Fibroblast of lung (primary cell): ENCODE data around the gene MGLL. TPM values are rescaled to one million over a fixed set of nuclear protein-coding genes. Genes with fewer than 3 reads are reported as not detected.

Experiments used
- DNase-seq, 2 donors: peaks; one replicate each; pipeline versions ENCODE4 v3.0.0 to v3.0.0-alpha.2; 2010; ENCODE audit warnings: low read depth in 2 of 2
- H2AFZ ChIP-seq: 2 replicates; pipeline ENCODE4 v1.5.1; 2012; ENCODE audit warnings: low read length, control low read depth, inconsistent platforms
- H3K27ac ChIP-seq: 2 replicates; pipeline ENCODE4 v1.5.1; 2011; ENCODE audit warnings: low read length, control low read depth; ENCODE audit not compliant: insufficient read depth
- H3K27me3 ChIP-seq: 2 replicates; pipeline ENCODE4 v1.5.1; 2011; ENCODE audit warnings: mild to moderate bottlenecking, low read length; ENCODE audit not compliant: control insufficient read depth, insufficient read depth
- H3K36me3 ChIP-seq: 2 replicates; pipeline ENCODE4 v1.5.1; 2011; ENCODE audit warnings: low read length; ENCODE audit not compliant: control insufficient read depth, insufficient read depth
- H3K4me1 ChIP-seq: 2 replicates; pipeline ENCODE4 v1.5.1; 2011; ENCODE audit warnings: low read length; ENCODE audit not compliant: control insufficient read depth, insufficient read depth; ENCODE audit errors: extremely low read depth
- H3K4me2 ChIP-seq: 2 replicates; pipeline ENCODE4 v1.5.1; 2011; ENCODE audit warnings: low read length, control low read depth; ENCODE audit not compliant: insufficient read depth; ENCODE audit errors: extremely low read depth
- H3K4me3 ChIP-seq, 4 experiments: fragments of 200-600 bp in 1 of 4; sonication (generic) in 1 of 4; replicated peaks in 1 of 4; 2 replicates each; pipeline ENCODE4 v1.5.1; 2011 to 2016; ENCODE audit warnings: low read length in 4 of 4, low read depth in 3 of 4, mild to moderate bottlenecking in 3 of 4, control low read depth in 2 of 4, inconsistent platforms in 1 of 4, mixed read lengths in 1 of 4; ENCODE audit not compliant: insufficient read depth in 1 of 4; ENCODE audit errors: control extremely low read depth in 1 of 4
- H3K79me2 ChIP-seq: 2 replicates; pipeline ENCODE4 v1.5.1; 2012; ENCODE audit warnings: mild to moderate bottlenecking, low read length, inconsistent platforms; ENCODE audit not compliant: control insufficient read depth, insufficient read depth
- H3K9ac ChIP-seq: 2 replicates; pipeline ENCODE4 v1.5.1; 2011; ENCODE audit warnings: mild to moderate bottlenecking, low read length, control low read depth; ENCODE audit not compliant: insufficient read depth
- H3K9me3 ChIP-seq: 2 replicates; pipeline ENCODE4 v1.5.1; 2012; ENCODE audit warnings: low read depth, low read length; ENCODE audit not compliant: control insufficient read depth, insufficient read depth
- H4K20me1 ChIP-seq: 2 replicates; pipeline ENCODE4 v1.5.1; 2011; ENCODE audit warnings: low read length; ENCODE audit not compliant: control insufficient read depth, insufficient read depth; ENCODE audit errors: extremely low read depth
- EZH2 ChIP-seq: IDR thresholded peaks from 2 replicates; pipeline ENCODE4 v1.5.1; 2012; ENCODE audit warnings: low read length, control low read depth, mild to moderate bottlenecking; ENCODE audit errors: missing control alignments
- polyA plus RNA-seq, 2 donors: library from polyadenylated mRNA; depleted of rRNA in 1 of 2; stranded (reverse) in 1 of 2; unstranded in 1 of 2; fragments of >200 nt; gene quantifications; 2 replicates each; pipeline ENCODE4 v1.2.1, GENCODE V29; 2011 to 2012; ENCODE audit warnings: missing spikeins in 1 of 2
- total RNA-seq: library from RNA; depleted of rRNA; stranded (reverse); fragments of >200 nt; gene quantifications from 2 replicates; pipeline ENCODE4 v1.2.1, GENCODE V29; 2014
- TF ChIP-seq, protein P1 (sequence below), 2 donors: IDR thresholded peaks in 1 of 2; conservative IDR thresholded peaks in 1 of 2; 1 replicate in 1 of 2; 2 replicates in 1 of 2; pipeline ENCODE4 v1.5.1; 2011 to 2012; ENCODE audit warnings: low read length in 2 of 2, control low read depth in 1 of 2, inconsistent platforms in 1 of 2, low read depth in 1 of 2, mild to moderate bottlenecking in 1 of 2

Gene MGLL
- total and polyA plus RNA-seq, 2 donors (not counting 1 experiment from before 2014, with no cell fraction given): 60.1 to 122 TPM

- peak; percentile 6 to 70 for DNase-seq
- no peak overlapping the region for H2AFZ ChIP-seq
- TF ChIP-seq EZH2: no peak
- TF ChIP-seq, protein P1, sequence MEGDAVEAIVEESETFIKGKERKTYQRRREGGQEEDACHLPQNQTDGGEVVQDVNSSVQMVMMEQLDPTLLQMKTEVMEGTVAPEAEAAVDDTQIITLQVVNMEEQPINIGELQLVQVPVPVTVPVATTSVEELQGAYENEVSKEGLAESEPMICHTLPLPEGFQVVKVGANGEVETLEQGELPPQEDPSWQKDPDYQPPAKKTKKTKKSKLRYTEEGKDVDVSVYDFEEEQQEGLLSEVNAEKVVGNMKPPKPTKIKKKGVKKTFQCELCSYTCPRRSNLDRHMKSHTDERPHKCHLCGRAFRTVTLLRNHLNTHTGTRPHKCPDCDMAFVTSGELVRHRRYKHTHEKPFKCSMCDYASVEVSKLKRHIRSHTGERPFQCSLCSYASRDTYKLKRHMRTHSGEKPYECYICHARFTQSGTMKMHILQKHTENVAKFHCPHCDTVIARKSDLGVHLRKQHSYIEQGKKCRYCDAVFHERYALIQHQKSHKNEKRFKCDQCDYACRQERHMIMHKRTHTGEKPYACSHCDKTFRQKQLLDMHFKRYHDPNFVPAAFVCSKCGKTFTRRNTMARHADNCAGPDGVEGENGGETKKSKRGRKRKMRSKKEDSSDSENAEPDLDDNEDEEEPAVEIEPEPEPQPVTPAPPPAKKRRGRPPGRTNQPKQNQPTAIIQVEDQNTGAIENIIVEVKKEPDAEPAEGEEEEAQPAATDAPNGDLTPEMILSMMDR (conservative IDR thresholded peaks at IDR 0.05 in 1 of 2, IDR thresholded peaks at IDR 0.05 in 1 of 2; ENCODE audit: low read depth in 1 of 2, low read length in 2 of 2): peak; percentile 53 to 62
- no peaks in the 10 kb centered on the region for H4K20me1 ChIP-seq
- no peaks in the 10 kb centered on the region for H3K36me3 ChIP-seq
- no peaks in the 10 kb centered on the region for H3K4me1 ChIP-seq
- H3K9me3 ChIP-seq: no peaks in the 10 kb centered on the region
- no peak overlapping the region for H3K4me3 ChIP-seq
- no peak overlapping the region for H3K4me2 ChIP-seq
- no peak overlapping the region for H3K27ac ChIP-seq
- no peaks in the 10 kb centered on the region for H3K79me2 ChIP-seq
- no peak overlapping the region for H3K9ac ChIP-seq
- no peaks in the 10 kb centered on the region for H3K27me3 ChIP-seq
Observed at GRCh38 chr3:127831723-127832172, 9.4 kb upstream of the MGLL start.

GRCh38 chr3:127829537-127829936, 7.2 kb upstream of the MGLL start:
- H3K27me3 ChIP-seq: no peaks in the 10 kb centered on the region
- H2AFZ ChIP-seq: no peak overlapping the region
- no peaks in the 10 kb centered on the region for H3K9me3 ChIP-seq
- DNase-seq: no peak
- H3K4me2 ChIP-seq: no peak overlapping the region
- H3K4me1 ChIP-seq: no peaks in the 10 kb centered on the region
- no peaks in the 10 kb centered on the region for H3K36me3 ChIP-seq
- no peaks in the 10 kb centered on the region for H3K79me2 ChIP-seq
- H3K27ac ChIP-seq: no peak overlapping the region
- TF ChIP-seq, protein P1 (conservative IDR thresholded peaks at IDR 0.05 in 1 of 2, IDR thresholded peaks at IDR 0.05 in 1 of 2; ENCODE audit: low read depth in 1 of 2, low read length in 2 of 2): no peak
- TF ChIP-seq EZH2: no peak
- H4K20me1 ChIP-seq: no peaks in the 10 kb centered on the region
- H3K9ac ChIP-seq: no peak overlapping the region
- H3K4me3 ChIP-seq: no peak overlapping the region

DNA sequence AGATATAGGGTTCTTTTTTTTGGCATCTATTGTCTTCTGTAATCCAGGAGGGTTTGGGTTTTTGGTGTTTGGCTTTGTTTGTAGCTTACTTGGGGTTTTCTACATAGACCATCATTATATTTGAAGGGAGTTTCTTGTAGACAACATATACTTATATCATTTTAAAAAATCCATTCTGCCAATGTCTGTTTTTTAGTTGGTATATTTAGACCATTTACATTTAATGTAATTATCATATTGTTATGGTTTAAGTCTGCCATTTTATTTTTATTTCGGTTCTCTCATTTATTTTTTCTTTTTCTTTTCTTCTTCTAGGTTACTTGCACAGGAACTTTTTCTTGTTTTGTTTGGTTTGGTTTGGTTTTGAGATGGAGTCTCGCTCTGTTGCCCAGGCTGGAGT, 5.5 kb upstream of the MGLL start:
- Histone ChIP-seq H3K27me3 (no peaks in the 10 kb centered on the region), H2AFZ (no peak overlapping the region), H3K9ac (no peak overlapping the region), H3K27ac (no peak overlapping the region), H3K79me2 (no peaks in the 10 kb centered on the region), H4K20me1 (no peaks in the 10 kb centered on the region), H3K4me3 (no peak overlapping the region), H3K9me3 (no peaks in the 10 kb centered on the region), H3K36me3 (no peaks in the 10 kb centered on the region), H3K4me2 (no peak overlapping the region), H3K4me1 (peaks cover 3% of the 10 kb centered on the region)
- no peak for DNase-seq
- TF ChIP-seq, protein P1 (conservative IDR thresholded peaks at IDR 0.05 in 1 of 2, IDR thresholded peaks at IDR 0.05 in 1 of 2; ENCODE audit: low read depth in 1 of 2, low read length in 2 of 2): no peak
- TF ChIP-seq EZH2: no peak
